Trophoblast cell (in vitro differentiated cells and primary cell): ENCODE results near the gene ADSS1.

Experiments used
- DNase-seq, 2 donors: peaks; one replicate each; pipeline ENCODE4 v3.0.0-alpha.2; 2016
- H2AFZ ChIP-seq: 2 replicates; pipeline ENCODE4 v1.6.1; 2013; ENCODE audit warnings: low read length, moderate library complexity, mild to moderate bottlenecking; ENCODE audit not compliant: insufficient read depth, poor library complexity
- H2AK5ac ChIP-seq: 2 replicates; pipeline ENCODE4 v1.6.1; 2013; ENCODE audit warnings: mild to moderate bottlenecking, low read length
- H2BK120ac ChIP-seq: 2 replicates; pipeline ENCODE4 v1.6.1; 2013; ENCODE audit warnings: low read length, mild to moderate bottlenecking, moderate library complexity; ENCODE audit not compliant: insufficient read depth, poor library complexity
- H2BK12ac ChIP-seq: 2 replicates; pipeline ENCODE4 v1.6.1; 2013; ENCODE audit warnings: mild to moderate bottlenecking, low read length, moderate library complexity
- H2BK5ac ChIP-seq: 2 replicates; pipeline ENCODE4 v1.6.1; 2013; ENCODE audit warnings: low read length, low read depth, moderate library complexity, mild to moderate bottlenecking; ENCODE audit not compliant: poor library complexity
- H3K14ac ChIP-seq: 2 replicates; pipeline ENCODE4 v1.6.1; 2013; ENCODE audit warnings: mild to moderate bottlenecking, low read length
- H3K18ac ChIP-seq: 2 replicates; pipeline ENCODE4 v1.6.1; 2013; ENCODE audit warnings: mild to moderate bottlenecking, low read length
- H3K23ac ChIP-seq: 2 replicates; pipeline ENCODE4 v1.6.1; 2013; ENCODE audit warnings: low read length
- H3K27ac ChIP-seq: 2 replicates; pipeline ENCODE4 v1.5.1; 2013; ENCODE audit warnings: low read depth, mild to moderate bottlenecking, inconsistent platforms, low read length, moderate library complexity
- H3K27me3 ChIP-seq: 2 replicates; pipeline ENCODE4 v1.6.1; 2013; ENCODE audit warnings: inconsistent platforms, mild to moderate bottlenecking, low read length, moderate library complexity; ENCODE audit not compliant: insufficient read depth
- H3K36me3 ChIP-seq, 2 experiments: 1 replicate in 1 of 2; 2 replicates in 1 of 2; pipeline ENCODE4 v1.6.1; 2013; ENCODE audit warnings: low read length in 2 of 2, mild to moderate bottlenecking in 2 of 2, moderate library complexity in 1 of 2; ENCODE audit not compliant: insufficient read depth in 2 of 2, control insufficient read depth in 1 of 2
- H3K4ac ChIP-seq: 2 replicates; pipeline ENCODE4 v1.6.1; 2013; ENCODE audit warnings: low read depth, mild to moderate bottlenecking, low read length, moderate library complexity
- H3K4me1 ChIP-seq, 2 experiments: 1 replicate in 1 of 2; 2 replicates in 1 of 2; pipeline ENCODE4 v1.6.1; 2013; ENCODE audit warnings: low read length in 2 of 2, mild to moderate bottlenecking in 2 of 2, moderate library complexity in 1 of 2; ENCODE audit not compliant: insufficient read depth in 2 of 2, control insufficient read depth in 1 of 2
- H3K4me2 ChIP-seq: 2 replicates; pipeline ENCODE4 v1.6.1; 2013; ENCODE audit warnings: inconsistent platforms, mild to moderate bottlenecking, low read length, moderate library complexity
- H3K4me3 ChIP-seq: 2 replicates; pipeline ENCODE4 v1.5.1; 2013; ENCODE audit warnings: mild to moderate bottlenecking, low read depth, low read length, inconsistent platforms
- H3K79me1 ChIP-seq: one replicate; pipeline ENCODE4 v1.6.1; 2013; ENCODE audit warnings: low read length
- H3K79me2 ChIP-seq: 2 replicates; pipeline ENCODE4 v1.6.1; 2013; ENCODE audit warnings: low read length, mild to moderate bottlenecking; ENCODE audit not compliant: control insufficient read depth, insufficient read depth, poor library complexity
- H3K9ac ChIP-seq: 2 replicates; pipeline ENCODE4 v1.6.1; 2013; ENCODE audit warnings: mild to moderate bottlenecking, low read length
- H3K9me3 ChIP-seq: 2 replicates; pipeline ENCODE4 v1.6.1; 2013; ENCODE audit warnings: low read depth, mild to moderate bottlenecking, control low read depth, inconsistent platforms, low read length; ENCODE audit not compliant: insufficient read depth
- H4K12ac ChIP-seq: 2 replicates; pipeline ENCODE4 v1.6.1; 2013; ENCODE audit warnings: low read depth, mild to moderate bottlenecking, low read length, moderate library complexity
- H4K8ac ChIP-seq: 2 replicates; pipeline ENCODE4 v1.6.1; 2013; ENCODE audit warnings: low read depth, mild to moderate bottlenecking, low read length, moderate library complexity
- H4K91ac ChIP-seq: one replicate; pipeline ENCODE4 v1.6.1; 2013; ENCODE audit warnings: low read depth, mild to moderate bottlenecking, low read length, moderate library complexity
- WGBS: extraction: QIAGEN DNeasy Blood & Tissue Kit; methylation state at CpG from one replicate; pipeline ENCODE4 v1.1.7; 2013; ENCODE audit warnings: missing lambda C conversion rate; ENCODE audit not compliant: insufficient read length, insufficient coverage; ENCODE audit errors: extremely low coverage; 5-methylcytosine and 5-hydroxymethylcytosine counted together

ADSS1 gene

GRCh38 chr14:104717137-104717536 lies 6.9 kb upstream of the ADSS1 start:
- Histone ChIP-seq H2BK12ac (no peak overlapping the region), H4K8ac (no peak overlapping the region), H3K36me3 (peaks cover 84 to 86% of the 10 kb centered on the region in 2 experiments), H3K14ac (no peak overlapping the region), H3K23ac (no peak overlapping the region), H3K4ac (no peak overlapping the region), H3K4me1 (no peaks in the 10 kb centered on the region), H2AK5ac (no peak overlapping the region), H2AFZ (no peak overlapping the region), H3K18ac (no peak overlapping the region), H2BK5ac (no peak overlapping the region), H4K91ac (no peak overlapping the region), H3K9ac (no peak overlapping the region), H3K4me2 (no peak overlapping the region), H2BK120ac (no peak overlapping the region), H4K12ac (no peak overlapping the region), H3K79me2 (no peaks in the 10 kb centered on the region), H3K9me3 (peaks cover 2% of the 10 kb centered on the region), H3K4me3 (no peak overlapping the region), H3K27me3 (no peaks in the 10 kb centered on the region), H3K27ac (no peak overlapping the region), H3K79me1 (no peaks in the 10 kb centered on the region)
- no peak for DNase-seq
- whole genome bisulfite sequencing, result no CpG with 5 or more reads among the region's 22 CpGs

GRCh38 chr14:104717646-104718045 lies 6.4 kb upstream of the ADSS1 start:
- Histone ChIP-seq H3K14ac (no peak overlapping the region), H2AFZ (no peak overlapping the region), H3K27me3 (no peaks in the 10 kb centered on the region), H3K18ac (no peak overlapping the region), H3K4me3 (no peak overlapping the region), H2BK5ac (no peak overlapping the region), H2BK120ac (no peak overlapping the region), H2AK5ac (no peak overlapping the region), H4K91ac (no peak overlapping the region), H3K23ac (no peak overlapping the region), H3K4ac (no peak overlapping the region), H2BK12ac (no peak overlapping the region), H3K27ac (no peak overlapping the region), H3K36me3 (peaks cover 79 to 81% of the 10 kb centered on the region in 2 experiments), H4K12ac (no peak overlapping the region), H3K79me2 (no peaks in the 10 kb centered on the region), H4K8ac (no peak overlapping the region), H3K4me2 (no peak overlapping the region), H3K79me1 (no peaks in the 10 kb centered on the region), H3K4me1 (no peaks in the 10 kb centered on the region), H3K9me3 (peaks cover 2% of the 10 kb centered on the region), H3K9ac (no peak overlapping the region)
- WGBS, result no CpG with 5 or more reads among the region's 20 CpGs
- DNase-seq, result no peak

GRCh38 chr14:104718147-104718546 lies 5.9 kb upstream of the ADSS1 start:
- Histone ChIP-seq H2BK12ac (no peak overlapping the region), H2BK5ac (no peak overlapping the region), H3K36me3 (peaks cover 74 to 76% of the 10 kb centered on the region in 2 experiments), H3K23ac (no peak overlapping the region), H3K9me3 (peaks cover 2% of the 10 kb centered on the region), H4K12ac (no peak overlapping the region), H2AK5ac (no peak overlapping the region), H3K18ac (no peak overlapping the region), H2AFZ (no peak overlapping the region), H3K9ac (no peak overlapping the region), H3K4me3 (no peak overlapping the region), H3K4me1 (peaks cover 0 to under 1% of the 10 kb centered on the region in 2 experiments), H3K79me1 (no peaks in the 10 kb centered on the region), H3K27ac (no peak overlapping the region), H3K79me2 (no peaks in the 10 kb centered on the region), H3K4me2 (no peak overlapping the region), H4K8ac (no peak overlapping the region), H2BK120ac (no peak overlapping the region), H3K4ac (no peak overlapping the region), H3K27me3 (no peaks in the 10 kb centered on the region), H4K91ac (no peak overlapping the region), H3K14ac (no peak overlapping the region)
- no CpG with 5 or more reads among the region's 10 CpGs for WGBS
- DNase-seq, result no peak

DNA sequence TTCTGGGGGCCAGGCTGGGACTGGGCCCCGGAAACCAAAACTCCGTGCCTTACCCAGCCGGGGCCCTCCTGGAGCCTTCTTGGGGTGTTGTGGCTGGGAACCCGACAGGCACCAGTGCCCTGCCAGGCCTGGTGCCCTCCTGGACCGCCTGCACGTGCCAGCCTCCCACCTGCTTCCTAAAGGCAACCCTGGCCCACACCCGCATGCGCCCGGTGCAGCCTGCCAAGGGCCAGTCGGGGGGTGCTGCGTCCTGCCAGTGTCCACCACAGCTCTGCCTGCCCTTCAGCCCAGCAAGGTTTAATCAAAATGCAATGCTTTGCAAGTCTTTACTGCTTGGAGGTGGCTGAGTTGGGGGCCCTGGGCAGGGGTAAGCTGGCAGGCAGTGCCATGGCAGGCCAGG lies 5.2 kb upstream of the ADSS1 start:
- Histone ChIP-seq H3K4me3 (no peak overlapping the region), H3K36me3 (peaks cover 67 to 69% of the 10 kb centered on the region in 2 experiments), H2BK120ac (no peak overlapping the region), H2BK12ac (no peak overlapping the region), H2AK5ac (no peak overlapping the region), H4K91ac (no peak overlapping the region), H3K4me2 (no peak overlapping the region), H3K79me2 (no peaks in the 10 kb centered on the region), H3K4me1 (peaks cover 3 to 7% of the 10 kb centered on the region in 2 experiments), H3K9me3 (peaks cover 2% of the 10 kb centered on the region), H3K18ac (no peak overlapping the region), H4K12ac (no peak overlapping the region), H4K8ac (no peak overlapping the region), H3K79me1 (no peaks in the 10 kb centered on the region), H3K9ac (no peak overlapping the region), H2BK5ac (no peak overlapping the region), H3K27me3 (no peaks in the 10 kb centered on the region), H3K4ac (no peak overlapping the region), H2AFZ (no peak overlapping the region), H3K27ac (no peak overlapping the region), H3K14ac (no peak overlapping the region), H3K23ac (no peak overlapping the region)
- no peak for DNase-seq
- no CpG with 5 or more reads among the region's 11 CpGs for WGBS
